GM18519 (cell line): ENCODE measurements around the gene BMERB1.
"Not testable (repeated sequence)": the region's sequence is repeated elsewhere in the genome, so short reads cannot be mapped to it uniquely, and the experiment has no call there.

Experiments used
- ATAC-seq: cut with Tn5 transposase; IDR thresholded peaks from one replicate; pipeline ENCODE4 v1.9.1; 2021; ENCODE audit warnings: mild to moderate bottlenecking, moderate library complexity; ENCODE audit not compliant: unreplicated experiment, low FRiP score

The BMERB1 gene

DNA sequence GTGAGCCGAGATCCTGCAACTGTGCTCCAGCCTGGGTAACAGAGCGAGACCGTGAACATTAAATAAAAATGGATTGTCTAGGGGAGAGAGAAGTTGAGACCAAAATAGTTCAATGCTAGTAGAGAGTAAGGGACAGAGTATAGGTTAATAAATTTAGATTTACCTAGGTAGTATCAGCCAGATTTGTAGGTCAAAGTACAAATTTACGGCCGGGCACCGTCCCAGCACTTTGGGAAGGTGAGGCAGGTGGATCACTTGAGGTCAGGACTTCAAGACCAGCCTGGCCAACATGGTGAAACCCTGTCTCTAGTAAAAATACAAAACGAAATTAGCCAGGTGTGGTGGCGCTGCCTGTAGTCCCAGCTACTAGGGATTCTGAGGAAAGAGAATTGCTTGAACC lies 12.2 kb upstream of the BMERB1 start:
- ATAC-seq: no peak

DNA sequence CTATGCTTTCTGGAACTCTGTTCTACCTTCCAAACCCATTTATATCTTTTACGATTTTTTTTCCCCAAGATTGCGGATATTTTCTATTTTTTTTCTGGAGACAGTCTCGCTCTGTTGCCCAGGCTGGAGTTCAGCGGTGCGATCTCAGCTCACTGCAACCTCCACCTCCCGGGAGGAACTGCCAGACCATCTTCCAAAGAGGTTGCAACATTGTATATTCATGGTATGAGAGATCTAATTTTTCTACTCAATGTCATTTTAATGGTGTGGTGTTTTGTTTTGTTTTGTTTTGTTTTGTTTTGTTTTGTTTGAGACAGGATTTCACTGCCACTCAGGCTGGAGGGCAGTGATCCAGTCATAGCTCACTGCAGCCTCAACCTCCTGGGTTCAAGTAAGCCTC lies 8.5 kb upstream of the BMERB1 start:
- ATAC-seq: no peak

DNA sequence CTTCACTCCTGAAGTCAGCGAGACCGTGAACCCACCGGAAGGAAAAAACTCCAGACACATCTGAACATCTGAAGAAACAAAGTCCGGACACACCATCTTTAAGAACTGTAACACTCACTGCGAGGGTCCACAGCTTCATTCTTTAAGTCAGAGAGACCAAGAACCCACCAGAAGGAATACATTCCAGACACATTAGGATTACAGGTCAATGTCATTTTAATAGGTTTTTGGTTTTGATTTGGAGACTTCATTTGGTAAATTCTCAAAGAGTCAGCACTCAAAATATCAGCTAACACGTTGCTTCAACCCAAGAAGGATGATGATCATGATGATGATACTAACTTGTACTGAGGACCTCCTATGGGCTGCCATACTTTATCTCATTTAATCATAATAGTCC lies 7.6 kb upstream of the BMERB1 start:
- ATAC-seq: no peak

DNA sequence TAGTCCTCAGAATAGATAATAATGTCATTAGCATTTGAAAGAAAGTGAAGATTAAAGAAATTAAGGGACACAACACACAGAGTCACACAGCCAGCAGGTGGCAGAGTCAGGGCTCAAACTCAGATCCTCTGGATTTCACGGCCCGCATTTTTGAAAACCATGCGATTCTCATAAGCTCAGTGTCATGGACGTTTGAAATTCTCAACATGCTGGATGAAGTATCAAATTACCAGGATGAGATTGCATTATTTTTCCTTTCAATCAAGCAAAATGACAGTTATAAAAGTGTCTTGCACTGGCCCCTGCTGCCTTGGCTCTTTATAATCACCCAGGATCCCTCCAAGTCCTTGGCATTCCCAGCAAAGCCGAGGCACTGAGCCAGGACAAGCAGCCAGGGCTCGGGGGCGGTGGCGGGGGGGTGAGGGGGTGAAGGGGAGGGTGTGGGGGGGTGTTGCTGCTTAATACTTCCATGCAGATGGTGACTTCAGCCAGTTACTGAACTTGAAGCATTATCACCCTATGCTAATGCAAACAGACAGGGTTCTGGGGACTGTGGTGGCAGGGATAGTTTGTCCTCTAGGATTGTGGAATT lies 6.6 kb upstream of the BMERB1 start:
- ATAC-seq: no peak

DNA sequence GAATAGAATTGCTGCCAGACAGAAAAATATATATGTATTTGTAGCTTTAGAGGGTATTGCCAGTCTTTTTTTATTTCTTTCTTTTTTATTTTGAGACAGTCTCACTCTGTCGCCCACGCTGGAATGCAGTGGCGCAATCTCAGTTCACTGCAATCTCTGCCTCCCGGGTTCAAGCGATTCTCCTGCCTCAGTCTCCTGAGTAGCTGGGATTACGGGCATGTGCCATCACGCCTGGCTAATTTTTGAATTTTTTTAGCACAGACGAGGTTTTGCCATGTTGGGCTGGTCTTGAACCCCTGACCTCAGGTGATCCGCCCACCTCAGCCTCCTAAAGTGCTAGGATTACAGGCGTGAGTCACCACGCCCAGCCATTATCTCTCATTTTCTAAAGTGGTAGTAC lies 3.5 kb upstream of the BMERB1 start:
- not testable (repeated sequence) for ATAC-seq

DNA sequence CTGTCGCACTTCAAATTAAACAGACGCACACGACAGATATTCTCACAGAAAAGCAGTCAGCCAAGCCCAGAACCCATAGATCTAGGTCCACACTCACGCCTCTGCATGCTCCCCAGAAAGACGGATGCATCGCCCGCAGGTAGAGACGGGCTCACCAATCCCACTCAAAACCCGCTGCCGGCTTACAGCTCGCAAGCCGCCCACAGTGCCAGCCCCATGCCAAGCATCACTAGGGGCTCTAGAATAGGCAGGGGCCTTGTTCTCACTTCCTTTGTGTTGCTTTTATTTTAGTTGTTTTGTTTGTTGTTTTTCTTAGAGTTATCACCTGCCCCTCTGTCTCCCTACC lies 336 bp upstream of the BMERB1 start:
- no peak for ATAC-seq

DNA sequence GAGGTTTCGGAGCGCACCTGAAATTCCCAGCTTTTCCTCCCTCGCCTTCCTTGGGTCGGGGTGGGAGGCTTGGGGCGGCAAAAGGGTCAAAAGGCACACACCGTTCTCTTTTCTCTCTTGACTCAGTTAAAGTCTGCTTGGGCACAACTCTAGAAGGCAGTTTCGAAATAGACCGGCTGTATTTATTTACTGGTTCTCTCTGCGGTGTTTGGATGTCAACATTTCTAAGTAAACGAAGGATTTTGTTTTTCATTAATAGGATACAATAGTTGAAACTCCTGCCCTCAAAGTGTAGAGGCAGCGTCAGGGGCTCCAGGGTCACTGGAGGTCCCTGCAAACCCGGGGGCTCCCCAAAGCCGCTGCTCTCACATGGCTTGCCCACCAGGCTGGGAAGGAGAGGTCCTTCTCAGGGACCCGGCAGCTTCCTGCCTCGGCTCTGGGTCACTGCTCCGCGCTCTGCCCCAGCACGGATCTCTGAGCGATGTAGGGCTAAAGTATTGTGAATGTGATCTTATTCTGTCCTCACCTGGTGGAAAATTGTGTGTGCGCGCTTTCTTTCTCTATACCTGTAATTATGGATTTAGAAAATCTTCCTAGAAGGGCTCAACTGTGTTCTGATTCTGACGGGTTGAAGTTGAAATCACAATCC lies 952 bp downstream of the BMERB1 start:
- no peak for ATAC-seq

DNA sequence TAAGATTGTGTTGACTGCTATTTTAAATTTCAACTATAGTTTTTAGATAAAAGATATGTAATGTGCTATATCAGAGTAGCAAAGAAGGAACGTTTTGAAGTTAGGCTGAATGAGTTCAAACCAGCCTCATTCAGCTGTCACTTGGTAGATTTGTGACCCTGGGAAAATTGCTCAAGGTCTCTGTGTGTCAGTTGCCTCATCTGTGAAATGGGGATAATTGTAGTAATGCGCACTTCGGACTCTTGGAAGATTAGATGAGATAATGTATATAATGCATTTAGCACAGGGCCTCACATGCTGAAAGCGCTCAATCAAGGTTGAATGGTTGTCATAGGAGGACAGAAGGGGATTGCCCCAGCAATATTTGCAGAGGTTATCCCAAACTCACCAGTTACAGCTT lies 4.7 kb downstream of the BMERB1 start:
- ATAC-seq: no peak

DNA sequence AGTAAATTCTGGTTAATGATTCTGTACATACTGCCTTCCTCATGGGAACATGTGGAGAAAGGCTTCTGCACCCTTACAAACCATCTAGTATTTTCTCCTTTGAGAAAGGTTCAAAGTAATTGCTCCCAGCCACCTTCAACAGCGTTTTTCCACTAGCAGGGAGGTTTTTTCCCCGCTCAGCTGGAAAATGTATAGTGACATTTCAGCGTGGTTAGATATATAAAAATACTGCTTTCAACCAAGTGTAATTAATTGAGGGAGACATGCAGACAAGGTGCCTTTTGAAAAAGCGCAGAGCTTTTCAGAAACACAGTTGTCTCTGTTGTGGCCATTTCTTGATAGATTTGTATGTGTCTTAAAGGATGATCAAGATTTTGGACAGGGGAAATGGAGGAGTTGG lies 5.1 kb downstream of the BMERB1 start:
- no peak for ATAC-seq

DNA sequence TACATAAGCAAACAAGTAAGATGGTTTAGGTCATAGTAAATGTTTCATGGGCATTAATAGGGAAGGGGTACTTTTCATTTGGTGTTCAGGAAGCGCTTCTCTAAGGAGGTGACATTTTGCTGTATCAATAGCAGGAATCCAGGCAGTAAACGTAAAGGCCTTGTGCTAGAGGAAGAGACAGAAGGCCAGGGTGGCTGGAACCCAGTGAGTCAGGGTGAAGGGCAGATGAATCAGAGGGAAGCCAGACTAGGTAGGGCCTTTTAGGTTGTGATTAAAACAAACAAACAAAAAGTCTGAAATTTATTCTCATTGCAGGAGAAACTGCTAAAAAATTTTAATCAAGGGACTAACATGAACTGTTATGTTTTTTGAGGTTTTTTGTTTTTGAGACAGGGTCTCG lies 6.5 kb downstream of the BMERB1 start:
- ATAC-seq: no peak

DNA sequence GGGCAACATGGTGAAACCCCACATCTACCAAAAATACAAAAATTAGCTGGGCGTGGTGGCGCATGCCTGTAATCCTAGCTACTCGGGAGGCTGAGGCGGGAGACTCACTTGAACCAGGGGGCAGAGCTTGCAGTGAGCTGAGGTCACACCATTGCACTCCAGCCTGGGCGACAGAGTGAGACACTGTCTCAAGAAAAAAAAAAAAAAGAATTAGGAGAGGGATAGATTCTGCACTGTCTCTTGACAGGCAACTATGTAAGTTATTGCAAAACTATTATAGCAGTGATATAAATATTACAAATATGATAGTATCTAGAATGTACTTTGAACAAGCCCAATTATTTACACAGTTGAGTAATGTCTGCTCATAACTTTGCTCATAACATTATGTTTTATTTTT lies 7.8 kb downstream of the BMERB1 start:
- ATAC-seq: not testable (repeated sequence)

DNA sequence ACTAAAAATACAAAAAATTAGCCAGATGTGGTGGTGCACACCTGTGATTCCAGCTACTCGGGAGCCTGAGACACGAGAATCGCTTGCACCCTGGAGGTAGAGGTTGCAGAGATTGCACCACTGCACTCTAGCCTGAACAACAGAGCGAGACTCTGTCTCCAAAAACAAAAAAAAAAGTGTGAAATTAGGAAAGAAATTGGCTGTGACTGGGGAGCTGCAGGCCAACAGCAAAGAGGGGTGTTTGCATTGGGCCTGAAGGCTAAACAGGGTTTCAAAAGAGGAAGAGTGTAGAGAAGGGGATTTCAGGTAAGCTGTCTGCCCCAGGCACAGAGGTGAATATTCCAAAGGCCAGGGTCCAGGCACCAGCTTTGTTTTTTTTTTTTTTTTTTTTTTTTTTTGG lies 9.4 kb downstream of the BMERB1 start:
- ATAC-seq: no peak

DNA sequence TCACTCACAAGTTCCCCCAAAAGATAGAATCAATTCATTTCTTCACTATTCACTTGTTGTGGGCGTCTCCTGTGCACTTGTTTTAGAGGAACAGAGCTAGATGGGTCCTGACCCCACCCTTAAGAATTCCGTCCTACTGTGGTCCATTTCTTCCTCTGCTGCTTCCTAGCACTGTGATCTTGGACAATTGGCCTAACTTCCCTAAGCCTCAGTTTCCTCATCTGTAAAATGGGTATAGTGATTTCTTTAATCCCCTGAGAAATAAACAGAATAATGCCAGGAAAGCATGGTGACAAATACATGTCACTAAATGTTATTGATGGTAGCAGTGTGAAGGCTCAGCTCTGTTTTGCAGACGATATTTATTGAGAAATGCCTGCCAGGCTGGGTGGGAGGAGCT lies 9.9 kb downstream of the BMERB1 start:
- ATAC-seq: no peak

DNA sequence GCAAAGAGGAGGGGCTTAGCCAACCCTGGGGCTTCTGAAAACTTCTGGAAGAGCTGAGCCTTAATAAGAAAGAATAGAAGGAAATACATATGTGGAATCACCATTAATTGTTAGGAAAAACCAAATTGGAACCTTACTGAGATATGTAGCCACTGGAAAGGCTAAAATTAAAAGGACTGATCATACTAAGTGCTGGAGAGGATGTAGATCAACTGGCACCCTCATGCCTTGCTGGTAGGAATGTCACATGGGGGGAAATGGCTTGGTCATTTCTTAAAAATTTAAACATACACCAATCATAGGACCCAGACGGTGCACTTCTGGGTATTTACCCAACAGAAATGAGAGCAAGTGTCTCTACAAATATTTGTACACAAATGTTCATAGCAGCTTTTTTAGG lies 11.1 kb downstream of the BMERB1 start:
- ATAC-seq: no peak

DNA sequence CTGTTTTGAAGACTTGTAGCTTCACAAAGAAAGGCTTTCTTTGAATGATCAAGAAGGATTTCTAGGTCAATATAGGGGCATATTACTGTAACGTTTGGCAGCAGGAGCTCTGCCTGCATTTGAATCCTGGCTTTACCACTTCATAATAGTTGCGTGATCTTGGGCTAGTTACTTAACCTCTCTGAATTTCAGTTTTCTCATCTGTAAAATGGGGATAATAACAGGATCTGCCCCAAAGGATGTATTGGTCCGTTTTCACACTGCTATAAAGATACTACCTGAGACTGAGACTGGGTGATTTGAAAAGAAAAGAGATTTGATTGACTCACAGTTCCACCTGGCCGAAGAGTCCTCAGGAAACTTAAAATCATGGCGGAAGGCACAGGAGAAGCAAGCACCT lies 12.5 kb downstream of the BMERB1 start:
- no peak for ATAC-seq

DNA sequence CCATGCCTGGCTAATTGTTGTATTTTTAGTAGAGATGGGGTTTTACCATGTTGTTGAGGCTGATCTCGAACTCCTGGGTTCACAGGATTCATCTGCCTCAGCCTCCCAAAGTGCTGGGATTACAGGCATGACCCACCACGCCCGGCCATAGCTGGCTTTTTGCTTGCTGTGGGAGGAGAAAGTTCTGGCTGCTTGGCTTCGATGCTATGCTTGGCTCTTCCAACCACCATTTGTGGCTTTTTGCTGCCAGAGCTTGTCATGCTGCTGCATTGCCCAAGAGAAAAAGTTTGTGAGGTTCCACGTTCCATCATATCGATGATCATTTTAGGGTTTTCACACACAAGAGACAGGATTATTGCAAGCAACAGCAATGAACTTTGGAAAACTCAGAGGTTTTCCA lies 16.2 kb downstream of the BMERB1 start:
- ATAC-seq: no peak

DNA sequence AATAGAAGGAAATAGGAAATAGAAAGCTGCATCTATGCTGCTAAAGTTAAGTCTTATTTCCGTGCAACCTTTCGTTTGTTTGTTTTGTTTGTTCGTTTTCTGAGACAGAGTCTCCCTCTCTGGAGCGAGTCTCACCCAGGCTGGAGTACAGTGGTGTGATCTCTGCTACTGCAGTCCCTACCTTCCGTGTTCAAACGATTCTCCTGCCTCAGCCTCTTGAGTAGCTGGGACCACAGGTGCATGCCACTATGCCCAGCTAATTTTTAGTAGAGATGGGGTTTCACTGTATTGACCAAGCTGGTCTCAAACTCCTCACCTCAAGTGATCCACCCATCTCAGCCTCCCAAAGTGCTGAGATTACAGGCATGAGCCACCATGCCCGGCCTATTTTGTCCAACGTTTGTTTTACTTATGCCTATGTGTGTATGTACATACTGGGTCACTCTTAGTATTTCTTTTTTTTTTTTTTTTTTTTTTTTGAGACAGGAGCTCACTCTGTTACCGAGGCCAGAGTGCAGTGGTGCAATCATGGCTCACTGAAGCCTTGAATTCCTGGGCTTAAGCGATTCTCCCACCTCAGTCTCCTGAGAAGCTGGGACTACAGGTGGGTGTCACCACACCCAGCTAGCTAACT lies 16.8 kb downstream of the BMERB1 start:
- ATAC-seq: no peak

DNA sequence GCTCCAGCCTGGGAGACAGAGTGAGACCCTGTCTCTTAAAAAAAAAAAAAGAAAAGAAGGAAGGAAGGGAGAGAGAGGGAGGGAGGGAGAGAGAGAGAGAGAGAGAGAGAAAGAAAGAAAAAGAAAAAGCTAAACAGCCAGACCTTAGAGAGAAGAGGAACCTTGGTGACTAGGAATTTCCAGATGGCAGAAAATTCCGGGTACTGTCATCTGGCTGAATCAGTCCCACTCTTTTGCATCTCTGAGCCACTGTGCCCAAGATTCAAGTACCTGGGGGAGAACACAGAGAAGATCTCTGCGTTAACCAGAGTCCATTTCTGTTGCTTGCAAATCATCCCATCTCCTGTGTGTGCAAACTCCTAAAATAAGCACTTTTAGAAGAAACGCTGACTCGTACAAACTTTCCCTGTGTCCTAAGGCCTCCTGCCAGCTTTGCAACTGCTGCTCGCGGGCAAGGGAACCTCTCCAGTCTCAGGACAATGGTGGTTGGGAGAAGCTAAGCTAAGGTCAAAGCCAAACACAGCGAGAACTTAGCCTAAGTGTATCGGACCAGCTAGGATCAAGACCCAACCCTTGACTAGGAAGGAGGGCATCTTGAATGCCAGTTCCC lies 18.0 kb downstream of the BMERB1 start:
- ATAC-seq: no peak

DNA sequence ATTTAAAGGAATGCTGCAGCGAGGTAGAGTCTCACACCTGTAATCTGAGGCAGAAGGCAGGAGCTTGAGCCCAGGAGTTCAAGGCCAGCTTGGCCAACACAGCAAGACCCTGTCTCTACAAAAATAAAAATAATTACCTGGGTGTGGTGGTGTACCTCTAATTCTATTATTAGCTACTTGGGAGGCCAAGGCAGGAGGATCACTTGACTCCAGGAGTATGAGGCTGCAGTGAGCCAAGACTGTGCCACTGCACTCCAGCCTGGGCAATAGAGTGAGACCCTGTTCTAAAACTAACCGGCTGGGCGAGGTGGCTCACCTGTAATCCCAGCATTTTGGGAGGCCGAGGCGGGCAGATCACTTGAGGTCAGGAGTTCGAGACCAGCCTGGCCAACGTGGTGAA lies 18.9 kb downstream of the BMERB1 start:
- not testable (repeated sequence) for ATAC-seq

DNA sequence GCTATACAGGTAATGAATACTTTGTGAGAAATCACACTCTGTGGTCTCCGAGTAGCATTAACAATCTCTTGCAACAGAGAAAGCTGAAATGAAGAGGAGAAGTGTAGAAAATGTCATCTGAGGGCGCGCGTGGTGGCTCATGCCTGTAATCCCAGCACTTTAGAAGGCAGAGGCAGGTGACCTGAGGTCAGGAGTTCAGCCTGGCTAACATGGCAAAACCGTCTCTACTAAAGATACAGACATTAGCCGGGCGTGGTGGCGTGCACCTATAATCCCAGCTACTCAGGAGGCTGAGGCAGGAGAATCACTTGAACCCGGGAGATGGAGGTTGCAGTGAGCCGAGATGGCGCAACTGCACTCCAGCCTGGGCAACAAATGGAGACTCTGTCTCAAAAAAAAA lies 20.5 kb downstream of the BMERB1 start:
- ATAC-seq: not testable (repeated sequence)

DNA sequence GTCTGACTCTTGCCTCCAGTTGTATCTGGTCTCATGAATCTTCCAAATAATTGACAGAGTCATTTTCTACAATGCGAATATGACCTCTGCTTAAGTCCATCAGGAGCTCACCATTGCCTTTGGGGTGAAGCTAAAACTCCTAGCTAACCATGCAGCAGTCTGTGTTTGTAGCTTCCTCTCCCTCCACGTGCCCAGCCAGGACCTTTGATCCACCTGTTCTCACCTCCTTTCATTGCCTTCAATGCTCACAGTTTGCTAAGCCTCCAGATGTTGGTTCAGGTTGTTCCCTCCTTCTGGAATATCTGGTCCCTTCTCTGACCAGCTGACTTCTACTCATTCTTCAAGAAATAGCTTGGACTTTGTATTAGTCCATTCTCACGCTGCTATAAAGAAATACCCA lies 23.0 kb downstream of the BMERB1 start:
- ATAC-seq: no peak

DNA sequence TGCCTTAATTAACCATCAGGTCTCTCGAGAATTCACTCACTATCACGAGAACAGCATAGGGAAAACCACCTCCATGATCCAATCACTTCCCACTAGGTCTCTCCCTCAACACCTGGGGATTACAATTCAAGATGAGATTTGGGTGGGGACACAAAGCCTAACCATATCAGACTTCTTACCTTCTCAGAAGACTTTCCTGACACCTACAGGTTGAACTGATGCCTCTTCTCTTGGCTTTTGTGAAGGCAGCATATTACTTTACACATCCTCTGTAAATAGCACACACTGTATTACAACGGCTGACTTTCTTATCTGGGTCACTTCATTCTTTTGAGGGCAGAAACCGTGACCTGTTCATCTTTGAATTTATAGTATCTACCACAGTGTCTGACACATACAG lies 23.6 kb downstream of the BMERB1 start:
- no peak for ATAC-seq
